ENCODE results near the gene RNF182.

Gene RNF182

DNA sequence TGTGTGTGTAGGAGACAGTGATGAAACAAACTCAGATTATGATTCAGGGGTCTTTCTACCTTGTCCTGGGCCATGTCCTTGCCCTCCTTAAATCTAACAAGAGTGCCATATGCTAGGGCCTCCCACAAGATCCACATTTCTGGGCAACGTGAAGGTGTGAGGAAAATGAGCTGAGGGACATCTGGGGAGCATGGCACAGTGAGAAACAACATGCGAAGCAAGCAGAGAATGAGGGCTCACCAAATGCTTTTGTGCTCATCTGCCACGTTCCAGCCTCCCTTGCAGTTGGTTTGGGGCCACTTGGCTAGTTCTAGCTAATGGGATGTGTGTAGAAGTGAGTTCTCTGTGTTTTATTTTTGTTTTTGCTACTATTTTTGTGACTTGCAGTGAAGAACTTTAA, 21.4 kb upstream of the RNF182 start:
- Histone ChIP-seq H3K4me3 (ENCODE audit: low read length) (no peak overlapping the region), H3K36me3 (ENCODE audit: control insufficient read depth, insufficient read depth, low read length) (no peaks in the 10 kb centered on the region), H3K27me3 (ENCODE audit: control insufficient read depth, insufficient read depth, low read length) (no peaks in the 10 kb centered on the region), H3K9me3 (ENCODE audit: control insufficient read depth, insufficient read depth, low read length) (no peaks in the 10 kb centered on the region), H3K27ac (ENCODE audit: low read length) (no peak overlapping the region), H3K4me1 (ENCODE audit: control insufficient read depth, insufficient read depth, low read length) (no peaks in the 10 kb centered on the region)
- no CpG with 5 or more reads among the region's 3 CpGs for WGBS (ENCODE audit: insufficient coverage, insufficient read length)
- DNase-seq (ENCODE audit: low read depth, low spot score) = no peak

DNA sequence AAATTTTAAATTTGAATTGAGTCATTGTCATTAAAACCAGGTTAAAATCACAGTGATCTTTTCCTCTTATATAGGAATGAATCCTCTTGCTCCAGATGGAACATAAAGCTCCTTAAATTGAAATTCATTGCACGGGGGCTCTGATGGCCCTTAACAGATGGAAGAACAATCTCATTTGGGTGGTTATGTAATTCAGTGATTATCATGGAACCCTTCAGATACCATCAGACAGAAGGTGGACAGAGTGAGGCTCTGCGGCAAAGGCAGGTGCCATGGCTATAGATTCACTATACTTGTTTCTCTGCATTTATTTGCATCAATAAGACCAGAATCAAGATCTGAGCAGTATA, 17.8 kb upstream of the RNF182 start:
- no peak overlapping the region for H3K27ac ChIP-seq (ENCODE audit: low read length)
- H3K36me3 ChIP-seq (ENCODE audit: control insufficient read depth, insufficient read depth, low read length) = no peaks in the 10 kb centered on the region
- H3K4me1 ChIP-seq (ENCODE audit: control insufficient read depth, insufficient read depth, low read length) = peaks cover 3% of the 10 kb centered on the region; the same call in 1 of the 2 replicates
- WGBS (ENCODE audit: insufficient coverage, insufficient read length) = no CpG with 5 or more reads among the region's 2 CpGs
- H3K27me3 ChIP-seq (ENCODE audit: control insufficient read depth, insufficient read depth, low read length) = no peaks in the 10 kb centered on the region
- no peak for DNase-seq (ENCODE audit: low read depth, low spot score)
- H3K9me3 ChIP-seq (ENCODE audit: control insufficient read depth, insufficient read depth, low read length) = no peaks in the 10 kb centered on the region
- no peak overlapping the region for H3K4me3 ChIP-seq (ENCODE audit: low read length)

DNA sequence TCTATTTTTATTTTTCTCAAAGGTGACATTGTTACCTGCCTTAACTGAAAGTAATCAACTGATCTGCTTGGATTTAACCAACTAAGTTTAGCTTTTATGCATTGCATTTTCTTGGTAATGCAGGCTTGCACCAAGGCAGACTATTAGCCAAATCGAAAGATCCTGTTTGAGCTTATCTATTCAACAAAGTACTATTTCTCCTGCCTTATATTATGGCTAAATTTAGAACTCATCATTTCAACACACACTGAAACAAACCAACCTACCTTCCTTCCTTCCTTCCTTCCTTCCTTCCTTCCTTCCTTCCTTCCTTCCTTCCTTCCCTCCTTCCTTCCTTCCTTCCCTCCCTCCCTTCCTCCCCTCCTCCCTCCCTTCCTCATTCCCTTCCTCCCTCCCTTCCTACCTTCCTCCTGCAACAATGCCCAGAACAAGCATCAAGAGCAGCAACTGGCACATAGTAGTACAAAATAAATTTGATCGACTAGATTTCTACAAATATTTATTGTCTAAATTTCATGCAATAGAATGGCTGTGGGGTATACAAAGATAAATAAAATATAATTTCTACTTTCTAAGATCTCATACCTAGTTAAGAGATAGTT, 17.0 kb upstream of the RNF182 start:
- no peak for DNase-seq (ENCODE audit: low read depth, low spot score)
- H3K36me3 ChIP-seq (ENCODE audit: control insufficient read depth, insufficient read depth, low read length) = no peaks in the 10 kb centered on the region
- no peaks in the 10 kb centered on the region for H3K9me3 ChIP-seq (ENCODE audit: control insufficient read depth, insufficient read depth, low read length)
- peaks cover 3% of the 10 kb centered on the region; the same call in 1 of the 2 replicates for H3K4me1 ChIP-seq (ENCODE audit: control insufficient read depth, insufficient read depth, low read length)
- no peaks in the 10 kb centered on the region for H3K27me3 ChIP-seq (ENCODE audit: control insufficient read depth, insufficient read depth, low read length)
- no peak overlapping the region for H3K27ac ChIP-seq (ENCODE audit: low read length)
- no peak overlapping the region for H3K4me3 ChIP-seq (ENCODE audit: low read length)
- no CpG with 5 or more reads among the region's 2 CpGs for WGBS (ENCODE audit: insufficient coverage, insufficient read length)

DNA sequence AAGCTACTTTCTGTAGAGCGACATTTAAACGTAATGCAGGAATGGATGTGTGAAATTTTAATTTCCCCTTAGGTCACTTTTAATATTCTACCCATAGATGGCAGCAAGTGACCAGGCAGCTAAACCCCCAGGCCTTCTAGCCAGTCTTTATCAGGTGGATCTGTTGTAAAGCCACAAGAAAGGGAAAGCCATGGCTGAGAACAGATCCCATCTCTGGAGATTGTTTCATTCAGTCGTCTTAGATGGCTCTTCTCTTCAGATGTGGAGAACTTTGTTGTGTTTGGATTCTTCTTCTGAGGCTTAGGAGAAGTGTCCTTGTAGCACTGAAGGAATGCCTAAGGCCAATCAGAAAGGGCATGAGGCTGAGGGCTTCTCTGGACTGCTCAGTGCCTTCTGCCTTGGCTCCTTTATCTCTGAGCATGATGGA, 15.8 kb upstream of the RNF182 start:
- no peaks in the 10 kb centered on the region for H3K36me3 ChIP-seq (ENCODE audit: control insufficient read depth, insufficient read depth, low read length)
- H3K27ac ChIP-seq (ENCODE audit: low read length) = no peak overlapping the region
- H3K4me3 ChIP-seq (ENCODE audit: low read length) = no peak overlapping the region
- DNase-seq (ENCODE audit: low read depth, low spot score) = no peak
- no peaks in the 10 kb centered on the region for H3K9me3 ChIP-seq (ENCODE audit: control insufficient read depth, insufficient read depth, low read length)
- no peaks in the 10 kb centered on the region for H3K27me3 ChIP-seq (ENCODE audit: control insufficient read depth, insufficient read depth, low read length)
- no CpG with 5 or more reads among the region's 3 CpGs for WGBS (ENCODE audit: insufficient coverage, insufficient read length)
- peaks cover 4% of the 10 kb centered on the region; the same call in 1 of the 2 replicates for H3K4me1 ChIP-seq (ENCODE audit: control insufficient read depth, insufficient read depth, low read length)

DNA sequence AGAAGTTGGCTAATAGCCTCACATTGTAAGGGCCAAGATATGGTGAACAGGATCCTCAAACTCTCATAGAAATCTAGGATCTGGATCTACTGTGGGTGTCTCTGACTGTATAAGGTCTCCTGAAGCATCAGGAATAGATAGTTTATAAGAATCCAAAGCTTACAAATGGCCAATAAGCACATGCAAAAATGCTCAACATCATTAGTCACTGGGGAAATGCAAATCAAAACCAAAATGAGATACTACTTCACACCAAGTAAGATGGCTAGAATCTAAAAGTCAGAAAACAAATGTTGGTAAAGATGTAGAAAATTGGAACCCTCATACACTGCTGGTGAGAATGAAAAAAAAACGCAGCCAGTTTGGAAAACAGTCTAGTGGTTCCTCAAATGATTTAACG, 14.3 kb upstream of the RNF182 start:
- DNase-seq (ENCODE audit: low read depth, low spot score) = no peak
- WGBS (ENCODE audit: insufficient coverage, insufficient read length) = no CpG with 5 or more reads among the region's 2 CpGs

DNA sequence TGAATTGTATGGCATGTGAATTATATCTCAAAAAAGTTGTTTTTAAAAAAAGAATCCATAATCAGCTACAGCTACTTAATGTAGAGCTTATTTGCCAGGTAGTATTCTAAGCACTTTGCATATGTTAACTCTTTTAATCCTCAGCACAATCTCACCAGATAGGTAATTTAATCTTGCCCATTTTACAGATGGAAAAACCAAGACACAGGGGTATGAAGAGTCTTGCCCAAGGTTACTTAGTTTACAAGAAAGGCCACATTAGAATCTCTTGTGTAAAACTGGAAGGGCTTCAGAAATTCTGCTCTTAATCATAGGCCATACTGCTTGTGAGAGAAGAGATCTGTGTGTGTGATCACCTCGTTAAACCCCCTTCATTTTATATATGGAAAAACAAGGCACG, 13.4 kb upstream of the RNF182 start:
- peaks cover 4% of the 10 kb centered on the region; the same call in 1 of the 2 replicates for H3K4me1 ChIP-seq (ENCODE audit: control insufficient read depth, insufficient read depth, low read length)
- no peak overlapping the region for H3K4me3 ChIP-seq (ENCODE audit: low read length)
- no peak overlapping the region for H3K27ac ChIP-seq (ENCODE audit: low read length)
- DNase-seq (ENCODE audit: low read depth, low spot score) = no peak
- H3K27me3 ChIP-seq (ENCODE audit: control insufficient read depth, insufficient read depth, low read length) = no peaks in the 10 kb centered on the region
- no peaks in the 10 kb centered on the region for H3K36me3 ChIP-seq (ENCODE audit: control insufficient read depth, insufficient read depth, low read length)
- no CpG with 5 or more reads among the region's 2 CpGs for WGBS (ENCODE audit: insufficient coverage, insufficient read length)
- H3K9me3 ChIP-seq (ENCODE audit: control insufficient read depth, insufficient read depth, low read length) = no peaks in the 10 kb centered on the region

More for the DNA sequence above, 14.3 kb upstream of the RNF182 start:
- Histone ChIP-seq H3K4me1 (ENCODE audit: control insufficient read depth, insufficient read depth, low read length) (peaks cover 4% of the 10 kb centered on the region; the same call in 1 of the 2 replicates), H3K36me3 (ENCODE audit: control insufficient read depth, insufficient read depth, low read length) (no peaks in the 10 kb centered on the region), H3K27ac (ENCODE audit: low read length) (no peak overlapping the region), H3K27me3 (ENCODE audit: control insufficient read depth, insufficient read depth, low read length) (no peaks in the 10 kb centered on the region), H3K4me3 (ENCODE audit: low read length) (no peak overlapping the region), H3K9me3 (ENCODE audit: control insufficient read depth, insufficient read depth, low read length) (no peaks in the 10 kb centered on the region)

DNA sequence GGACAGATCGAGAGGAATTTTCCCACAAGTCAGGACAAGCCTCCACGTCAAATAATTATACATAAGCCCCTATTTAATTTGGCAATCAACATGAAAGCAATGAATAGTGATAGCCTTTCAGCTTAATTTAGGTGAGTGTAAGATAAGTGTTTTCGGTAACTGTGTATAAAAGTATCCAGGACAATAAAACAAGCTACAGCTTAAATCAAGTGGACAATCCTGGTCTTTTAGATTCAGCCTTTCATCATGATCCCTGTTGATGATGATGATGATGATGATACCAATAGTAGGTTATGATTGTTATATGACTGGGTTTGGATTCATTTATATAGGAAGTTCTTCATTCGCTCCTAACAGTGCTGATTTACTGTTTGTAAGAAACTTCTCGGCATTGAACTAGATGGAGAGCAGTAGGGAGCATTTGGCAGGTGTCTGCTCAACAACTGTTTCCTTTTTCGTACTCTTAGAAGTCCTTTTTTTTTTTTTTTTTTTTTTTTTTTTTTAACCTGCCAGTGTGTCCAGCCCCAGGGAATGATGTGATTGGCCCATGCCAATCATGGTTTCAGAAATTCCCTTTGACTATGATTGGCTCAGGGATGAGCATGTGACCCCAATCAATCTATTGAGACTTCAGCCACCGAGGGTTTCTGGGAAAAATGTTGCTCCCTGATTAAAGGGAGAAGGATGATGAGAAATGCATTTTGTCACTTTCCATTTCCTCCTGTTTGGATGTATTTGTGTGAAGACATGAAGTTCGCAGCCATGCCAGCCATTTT, 11.3 kb upstream of the RNF182 start:
- Histone ChIP-seq H3K9me3 (ENCODE audit: control insufficient read depth, insufficient read depth, low read length) (no peaks in the 10 kb centered on the region), H3K27ac (ENCODE audit: low read length) (no peak overlapping the region), H3K27me3 (ENCODE audit: control insufficient read depth, insufficient read depth, low read length) (no peaks in the 10 kb centered on the region), H3K4me1 (ENCODE audit: control insufficient read depth, insufficient read depth, low read length) (peaks cover 4% of the 10 kb centered on the region; the same call in 1 of the 2 replicates), H3K36me3 (ENCODE audit: control insufficient read depth, insufficient read depth, low read length) (no peaks in the 10 kb centered on the region), H3K4me3 (ENCODE audit: low read length) (no peak overlapping the region)
- DNase-seq (ENCODE audit: low read depth, low spot score) = no peak
- WGBS (ENCODE audit: insufficient coverage, insufficient read length) = no CpG with 5 or more reads among the region's 8 CpGs

DNA sequence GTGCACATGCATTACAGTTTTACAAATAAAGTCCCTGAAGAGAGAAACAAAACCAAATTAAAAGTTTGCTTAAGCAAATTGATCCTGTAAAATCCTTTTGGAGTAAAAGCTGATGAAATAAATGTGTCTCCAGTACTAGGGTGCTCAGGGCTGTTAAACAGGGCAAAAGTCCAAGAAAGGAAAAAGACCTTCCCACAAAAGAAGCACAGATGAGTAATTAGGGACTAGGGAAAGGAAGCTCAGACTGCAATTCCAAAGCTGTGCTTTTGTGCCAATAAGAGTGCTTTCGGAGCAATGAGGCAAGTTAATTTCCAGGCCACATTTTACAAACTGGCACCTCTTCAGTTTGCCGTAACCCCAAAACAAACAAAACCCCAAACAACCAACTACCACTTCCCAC, 10.4 kb upstream of the RNF182 start:
- H3K4me3 ChIP-seq (ENCODE audit: low read length) = no peak overlapping the region
- H3K9me3 ChIP-seq (ENCODE audit: control insufficient read depth, insufficient read depth, low read length) = no peaks in the 10 kb centered on the region
- WGBS (ENCODE audit: insufficient coverage, insufficient read length) = 100% methylated on average over 1 of the region's 2 CpGs
- no peak for DNase-seq (ENCODE audit: low read depth, low spot score)
- H3K4me1 ChIP-seq (ENCODE audit: control insufficient read depth, insufficient read depth, low read length) = peaks cover 2% of the 10 kb centered on the region; the same call in 1 of the 2 replicates
- H3K27ac ChIP-seq (ENCODE audit: low read length) = no peak overlapping the region
- H3K27me3 ChIP-seq (ENCODE audit: control insufficient read depth, insufficient read depth, low read length) = no peaks in the 10 kb centered on the region
- H3K36me3 ChIP-seq (ENCODE audit: control insufficient read depth, insufficient read depth, low read length) = no peaks in the 10 kb centered on the region

DNA sequence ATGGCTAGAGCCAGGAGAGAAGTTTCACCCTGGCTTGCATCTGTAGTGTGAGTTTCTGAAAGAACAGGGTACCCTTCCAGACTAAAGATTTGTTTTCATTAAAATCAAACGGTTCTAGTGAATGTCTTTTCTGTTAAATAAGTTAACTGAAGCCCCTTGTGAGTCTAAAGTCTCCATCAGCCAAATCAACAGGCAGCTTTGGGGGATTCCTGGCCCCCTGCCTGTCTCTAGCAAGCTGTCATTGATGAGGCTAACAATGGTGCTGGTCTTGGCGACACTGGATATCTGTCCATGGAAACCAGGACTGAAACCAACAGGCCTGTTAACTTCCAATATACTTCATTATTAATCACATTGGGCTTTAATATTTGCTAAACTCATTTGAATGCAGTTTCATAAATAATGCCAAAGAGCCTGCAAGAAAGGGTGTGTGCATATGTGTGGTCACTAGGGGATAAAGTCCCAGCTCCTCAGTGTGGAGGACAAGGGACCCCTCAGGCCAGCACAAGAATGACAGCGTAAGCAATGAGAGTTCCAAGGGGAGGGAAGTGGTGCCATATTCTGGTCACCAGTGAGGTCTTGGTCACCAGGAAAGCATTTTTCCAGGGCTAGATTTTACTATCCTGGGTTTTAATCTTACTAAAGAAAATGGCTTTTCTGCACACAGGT, 9.1 kb upstream of the RNF182 start:
- Histone ChIP-seq H3K9me3 (ENCODE audit: control insufficient read depth, insufficient read depth, low read length) (no peaks in the 10 kb centered on the region), H3K27ac (ENCODE audit: low read length) (no peak overlapping the region), H3K27me3 (ENCODE audit: control insufficient read depth, insufficient read depth, low read length) (no peaks in the 10 kb centered on the region), H3K36me3 (ENCODE audit: control insufficient read depth, insufficient read depth, low read length) (no peaks in the 10 kb centered on the region), H3K4me1 (ENCODE audit: control insufficient read depth, insufficient read depth, low read length) (peaks cover 2% of the 10 kb centered on the region; the same call in 1 of the 2 replicates), H3K4me3 (ENCODE audit: low read length) (no peak overlapping the region)
- no peak for DNase-seq (ENCODE audit: low read depth, low spot score)
- no CpG with 5 or more reads among the region's 3 CpGs for WGBS (ENCODE audit: insufficient coverage, insufficient read length)

DNA sequence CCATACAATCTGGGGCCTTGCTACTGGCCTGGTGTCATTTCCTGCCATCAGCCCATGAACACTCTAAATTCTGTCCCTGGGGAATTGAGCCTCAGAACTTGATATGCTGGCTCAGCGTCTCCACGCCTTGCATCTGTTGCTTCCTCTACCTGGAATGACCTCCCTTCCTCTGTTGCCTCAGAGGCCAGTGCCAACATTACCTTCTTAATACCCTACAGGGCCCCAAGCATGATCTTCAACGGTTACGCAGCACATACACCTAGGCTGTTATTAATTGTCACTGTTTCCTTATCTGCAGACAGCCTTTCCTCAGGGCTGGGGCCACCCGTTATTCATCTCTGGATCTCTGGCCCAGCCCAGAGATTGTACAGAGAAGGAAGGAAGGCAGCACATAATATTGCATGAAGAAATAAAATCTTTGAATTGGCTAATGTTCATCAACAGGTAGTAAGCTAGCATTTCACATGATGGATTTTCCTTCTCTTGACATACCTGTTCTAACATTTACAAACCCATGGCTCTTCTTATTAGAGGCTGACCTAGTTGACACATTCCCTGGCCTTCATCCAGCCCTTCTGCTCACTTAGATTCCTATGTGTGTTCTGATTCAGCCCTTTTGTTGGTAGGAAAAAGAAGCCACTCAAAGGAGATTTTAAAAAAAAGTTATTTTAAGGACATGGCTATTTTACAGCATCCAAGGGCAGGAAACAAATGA, 8.4 kb upstream of the RNF182 start:
- Histone ChIP-seq H3K27me3 (ENCODE audit: control insufficient read depth, insufficient read depth, low read length) (no peaks in the 10 kb centered on the region), H3K36me3 (ENCODE audit: control insufficient read depth, insufficient read depth, low read length) (no peaks in the 10 kb centered on the region), H3K4me1 (ENCODE audit: control insufficient read depth, insufficient read depth, low read length) (peaks cover 2% of the 10 kb centered on the region; the same call in 1 of the 2 replicates), H3K27ac (ENCODE audit: low read length) (no peak overlapping the region), H3K4me3 (ENCODE audit: low read length) (no peak overlapping the region), H3K9me3 (ENCODE audit: control insufficient read depth, insufficient read depth, low read length) (no peaks in the 10 kb centered on the region)
- WGBS (ENCODE audit: insufficient coverage, insufficient read length) = no CpG with 5 or more reads among the region's 5 CpGs
- DNase-seq (ENCODE audit: low read depth, low spot score) = no peak
